Left ventricle myocardium inferior (tissue), 1 donor: ENCODE results near the gene EPB41L4B. TPM values are rescaled to one million over a fixed set of nuclear protein-coding genes. Genes with fewer than 3 reads are reported as not detected.
A peak's percentile ranks its signal among the peaks of the same experiment; 100 is the strongest.
"Not testable (repeated sequence)": the region's sequence is repeated elsewhere in the genome, so short reads cannot be mapped to it uniquely, and the experiment has no call there.

Source experiments
- DNase-seq: peaks from one replicate; pipeline ENCODE4 v3.0.0-alpha.2; 2020
- H3K27ac ChIP-seq: fragments of 200-600 bp; replicated peaks from 2 replicates; pipeline ENCODE4 v1.8.0; 2021
- H3K27me3 ChIP-seq: fragments of 200-600 bp; 2 replicates; pipeline ENCODE4 v1.8.0; 2021; ENCODE audit warnings: low read depth
- H3K36me3 ChIP-seq: fragments of 200-600 bp; 2 replicates; pipeline ENCODE4 v1.8.0; 2021
- H3K4me1 ChIP-seq: fragments of 200-600 bp; 2 replicates; pipeline ENCODE4 v1.8.0; 2021
- H3K4me3 ChIP-seq: fragments of 200-600 bp; 2 replicates; pipeline ENCODE4 v1.8.0; 2021; ENCODE audit warnings: mild to moderate bottlenecking, moderate library complexity
- H3K9me3 ChIP-seq: fragments of 200-600 bp; replicated peaks from 2 replicates; pipeline ENCODE4 v1.8.0; 2021
- CTCF ChIP-seq: fragments of 200-600 bp; IDR thresholded peaks from 2 replicates; pipeline ENCODE4 v1.8.0; 2021; ENCODE audit warnings: antibody characterized with exemption, mild to moderate bottlenecking, borderline replicate concordance
- intact Hi-C: fragments of 100-400 bp; cut with micrococcal nuclease; formaldehyde crosslinking; loops from one replicate; pipeline ENCODE4 v1.11.0; 2022
- total RNA-seq: library from RNA; stranded (reverse); fragmentation: NEBNext Ultra II Directional; extraction: Animal tissue kit (Norgen Biotek cat#: 25700); gene quantifications from one replicate; pipeline ENCODE4 v1.2.1, GENCODE V29; 2021
- donor health status: DM: no; HTN: yes; CAD: no; lungs with severe emphysema.

Gene EPB41L4B
- total RNA-seq, 1 donor from 2014 or later = 13.9 TPM

DNA sequence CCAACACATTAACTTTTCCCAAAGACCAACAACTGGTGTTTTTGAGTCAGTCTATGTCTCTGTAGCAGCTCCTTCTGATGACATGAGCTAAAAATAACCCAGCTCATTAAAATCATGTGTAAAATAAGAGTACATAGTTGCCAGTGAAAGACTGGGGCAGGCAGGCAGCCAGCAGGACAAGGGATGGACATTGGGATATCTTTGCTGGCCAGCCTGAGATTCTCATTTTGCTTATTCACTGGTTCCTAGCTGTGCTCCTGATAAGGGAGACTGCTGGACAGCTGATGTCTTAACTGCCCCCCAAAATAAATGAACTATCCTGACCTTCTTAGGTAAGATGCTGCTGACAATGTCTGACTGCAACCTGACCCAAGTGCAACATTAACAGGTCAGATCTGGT lies 33.9 kb downstream of the EPB41L4B start:
- no peak for DNase-seq
- no peak for TF ChIP-seq CTCF
- intact Hi-C loops = no loop called here
- Histone ChIP-seq H3K4me1 (peaks cover 13% of the 10 kb centered on the region), H3K36me3 (no peaks in the 10 kb centered on the region), H3K9me3 (no peaks in the 10 kb centered on the region), H3K4me3 (no peak overlapping the region), H3K27ac (peak overlapping the region; percentile 42), H3K27me3 (no peaks in the 10 kb centered on the region)

GRCh38 chr9:109286571-109286977 lies 34.3 kb downstream of the EPB41L4B start:
- H3K27ac ChIP-seq = peak overlapping the region; percentile 42

GRCh38 chr9:109283672-109284071 lies 37.2 kb downstream of the EPB41L4B start:
- H3K36me3 ChIP-seq, H3K4me1 ChIP-seq, intact Hi-C loops, H3K4me3 ChIP-seq, H3K27ac ChIP-seq, H3K9me3 ChIP-seq, H3K27me3 ChIP-seq, DNase-seq: not testable (repeated sequence)

More at GRCh38 chr9:109286571-109286977, 34.3 kb downstream of the EPB41L4B start:
- H3K4me3 ChIP-seq = no peak overlapping the region
- H3K36me3 ChIP-seq = no peaks in the 10 kb centered on the region
- peaks cover 13% of the 10 kb centered on the region for H3K4me1 ChIP-seq
- DNase-seq = no peak
- TF ChIP-seq CTCF = no peak
- H3K9me3 ChIP-seq = no peaks in the 10 kb centered on the region
- intact Hi-C loops = no loop called here
- H3K27me3 ChIP-seq = no peaks in the 10 kb centered on the region

GRCh38 chr9:109283012-109283411 lies 37.8 kb downstream of the EPB41L4B start:
- intact Hi-C loops = no loop called here
- H3K4me3 ChIP-seq = no peak overlapping the region
- peaks cover 9% of the 10 kb centered on the region for H3K4me1 ChIP-seq
- no peak overlapping the region for H3K27ac ChIP-seq
- no peaks in the 10 kb centered on the region for H3K27me3 ChIP-seq
- no peak for TF ChIP-seq CTCF
- DNase-seq = no peak
- no peaks in the 10 kb centered on the region for H3K9me3 ChIP-seq
- no peaks in the 10 kb centered on the region for H3K36me3 ChIP-seq

DNA sequence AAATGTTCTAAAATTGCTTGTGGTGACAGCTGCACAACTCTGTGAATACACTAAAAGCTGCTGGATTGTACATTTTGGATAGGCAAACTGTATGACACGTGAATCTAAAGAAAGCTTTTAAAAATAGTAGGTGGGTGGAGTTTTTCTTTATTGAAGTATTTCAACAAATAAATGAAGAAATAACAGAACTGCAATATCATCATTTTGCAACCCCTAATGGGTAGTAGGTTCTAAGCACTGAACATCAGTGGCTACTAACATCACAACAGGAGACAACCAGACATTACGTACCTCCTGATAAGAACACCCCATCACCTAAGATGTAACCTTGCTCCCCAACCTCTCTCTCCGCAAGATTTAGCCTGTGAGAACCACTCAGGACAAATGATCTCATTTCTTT lies 38.6 kb downstream of the EPB41L4B start:
- Histone ChIP-seq H3K27ac (no peak overlapping the region), H3K27me3 (no peaks in the 10 kb centered on the region), H3K36me3 (no peaks in the 10 kb centered on the region), H3K4me3 (no peak overlapping the region), H3K9me3 (no peaks in the 10 kb centered on the region), H3K4me1 (peaks cover 14% of the 10 kb centered on the region)
- DNase-seq = no peak
- intact Hi-C loops = no loop called here
- no peak for TF ChIP-seq CTCF

- H3K4me1 ChIP-seq = peaks cover 22% of the 10 kb centered on the region
- H3K9me3 ChIP-seq = no peaks in the 10 kb centered on the region
- intact Hi-C loops = no loop called here
- no peaks in the 10 kb centered on the region for H3K27me3 ChIP-seq
- no peaks in the 10 kb centered on the region for H3K36me3 ChIP-seq
- H3K4me3 ChIP-seq = no peak overlapping the region
- H3K27ac ChIP-seq = no peak overlapping the region
- no peak for DNase-seq
- TF ChIP-seq CTCF = no peak
Observed at GRCh38 chr9:109281518-109281917, 39.3 kb downstream of the EPB41L4B start.
